ENCODE measurements around the gene XYLT1.

The XYLT1 gene

GRCh38 chr16:17519101-17519955 is 48.6 kb upstream of the XYLT1 start:
- CTCF ChIA-PET = no interaction called here
- no peaks in the 10 kb centered on the region for H3K9me3 ChIP-seq (ENCODE audit: control insufficient read depth, insufficient read depth, low read depth, low read length)
- no peaks in the 10 kb centered on the region for H3K36me3 ChIP-seq (ENCODE audit: control insufficient read depth in 2 of 2, insufficient read depth in 1 of 2, low read length in 2 of 2)
- POLR2A ChIA-PET = no interaction called here
- TF ChIP-seq ZNF558 (tag by site-specific recombination; IDR thresholded peaks at IDR 0.05) = no peak
- H3K27ac ChIP-seq (ENCODE audit: extremely low read depth, low read depth, low read length) = no peak overlapping the region
- no peaks in the 10 kb centered on the region for H3K4me1 ChIP-seq (ENCODE audit: control insufficient read depth, insufficient read depth, low read length)
- no peak overlapping the region for H3K4me3 ChIP-seq (ENCODE audit: low read depth, low read length)

GRCh38 chr16:17518441-17518840 is 47.7 kb upstream of the XYLT1 start:
- no peaks in the 10 kb centered on the region for H3K36me3 ChIP-seq (ENCODE audit: control insufficient read depth in 2 of 2, insufficient read depth in 1 of 2, low read length in 2 of 2)
- TF ChIP-seq ZNF280C (tag by site-specific recombination; IDR thresholded peaks at IDR 0.05) = no peak
- H3K4me1 ChIP-seq (ENCODE audit: control insufficient read depth, insufficient read depth, low read length) = no peaks in the 10 kb centered on the region
- H3K9me3 ChIP-seq (ENCODE audit: control insufficient read depth, insufficient read depth, low read depth, low read length) = no peaks in the 10 kb centered on the region
- POLR2A ChIA-PET = no interaction called here
- no peak overlapping the region for H3K27ac ChIP-seq (ENCODE audit: extremely low read depth, low read depth, low read length)
- H3K4me3 ChIP-seq (ENCODE audit: low read depth, low read length) = no peak overlapping the region
- CTCF ChIA-PET = no interaction called here

DNA sequence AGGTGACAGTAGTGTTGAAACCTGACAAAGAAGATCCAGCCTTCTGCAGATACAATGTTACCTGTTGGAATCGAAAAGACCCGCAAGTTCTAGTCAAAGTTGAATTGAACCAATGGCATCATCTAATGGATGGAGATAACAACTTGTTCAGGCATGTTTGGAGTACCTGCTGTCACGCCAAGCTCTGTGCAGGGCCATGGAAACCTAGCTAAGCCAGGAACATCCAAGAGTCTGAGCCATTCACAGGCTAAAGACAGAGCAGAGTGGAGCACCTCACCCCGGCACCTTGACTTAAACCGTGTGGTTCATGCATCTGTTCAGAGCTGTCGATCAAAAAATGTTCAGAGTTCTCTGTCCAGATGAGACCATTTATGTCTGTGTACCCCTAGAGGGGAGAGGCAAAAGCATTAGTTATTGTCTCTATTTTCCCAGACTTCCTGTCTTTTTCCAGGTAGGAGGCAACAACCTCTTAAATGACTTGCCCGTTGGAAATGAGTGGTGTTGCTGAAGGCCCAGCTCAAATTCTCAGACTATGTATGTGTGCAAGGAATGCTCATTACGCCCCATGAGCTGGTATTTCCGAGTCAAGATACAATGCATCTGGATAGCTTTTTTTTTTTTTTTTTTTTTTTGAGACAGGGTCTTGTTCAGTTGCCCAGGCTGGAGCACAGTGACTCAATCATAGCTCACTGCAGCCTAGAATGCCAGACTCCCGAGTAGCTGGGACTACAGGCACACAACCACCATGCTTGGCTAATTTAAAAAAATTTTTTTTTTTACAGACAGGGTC is 44.9 kb upstream of the XYLT1 start:
- Histone ChIP-seq H3K4me3 (ENCODE audit: low read depth, low read length) (no peak overlapping the region), H3K4me1 (ENCODE audit: control insufficient read depth, insufficient read depth, low read length) (no peaks in the 10 kb centered on the region), H3K9me3 (ENCODE audit: control insufficient read depth, insufficient read depth, low read depth, low read length) (no peaks in the 10 kb centered on the region), H3K27ac (ENCODE audit: extremely low read depth, low read depth, low read length) (no peak overlapping the region), H3K36me3 (ENCODE audit: control insufficient read depth in 2 of 2, insufficient read depth in 1 of 2, low read length in 2 of 2) (no peaks in the 10 kb centered on the region)
- ChIA-PET CTCF (no interaction called here), POLR2A (interaction anchor here (0.6 kb wide), 1 partner anchor 12 kb away, joined by 6 read pairs; no protein-coding TSS in a partner anchor)
- TF ChIP-seq ZNF561 (tag by site-specific recombination; IDR thresholded peaks at IDR 0.05; ENCODE audit: borderline replicate concordance) = no peak
- no peak for TF ChIP-seq ZBTB20 (tag by site-specific recombination; IDR thresholded peaks at IDR 0.05)
- no peak for TF ChIP-seq ZNF544 (tag by site-specific recombination; IDR thresholded peaks at IDR 0.05)
- no peak for TF ChIP-seq ZNF350 (tag by site-specific recombination; IDR thresholded peaks at IDR 0.05)
- TF ChIP-seq, protein P1, sequence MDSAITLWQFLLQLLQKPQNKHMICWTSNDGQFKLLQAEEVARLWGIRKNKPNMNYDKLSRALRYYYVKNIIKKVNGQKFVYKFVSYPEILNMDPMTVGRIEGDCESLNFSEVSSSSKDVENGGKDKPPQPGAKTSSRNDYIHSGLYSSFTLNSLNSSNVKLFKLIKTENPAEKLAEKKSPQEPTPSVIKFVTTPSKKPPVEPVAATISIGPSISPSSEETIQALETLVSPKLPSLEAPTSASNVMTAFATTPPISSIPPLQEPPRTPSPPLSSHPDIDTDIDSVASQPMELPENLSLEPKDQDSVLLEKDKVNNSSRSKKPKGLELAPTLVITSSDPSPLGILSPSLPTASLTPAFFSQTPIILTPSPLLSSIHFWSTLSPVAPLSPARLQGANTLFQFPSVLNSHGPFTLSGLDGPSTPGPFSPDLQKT (IDR thresholded peaks at IDR 0.05; ENCODE audit: borderline replicate concordance, low read depth, low read length) = no peak
- TF ChIP-seq HOXC10 (CRISPR knock-in tag; IDR thresholded peaks at IDR 0.05) = no peak
- no peak for TF ChIP-seq ZNF623 (tag by site-specific recombination; IDR thresholded peaks at IDR 0.05)
- TF ChIP-seq ZSCAN16 (tag by site-specific recombination; IDR thresholded peaks at IDR 0.05) = no peak
- no peak for TF ChIP-seq ZNF510 (tag by site-specific recombination; IDR thresholded peaks at IDR 0.05; ENCODE audit: insufficient replicate concordance)
- TF ChIP-seq ZNF660 (tag by site-specific recombination; IDR thresholded peaks at IDR 0.05) = no peak
- TF ChIP-seq PRDM10 (tag by site-specific recombination; IDR thresholded peaks at IDR 0.05) = no peak
- no peak for TF ChIP-seq EGR2 (tag by site-specific recombination; IDR thresholded peaks at IDR 0.05; ENCODE audit: low read depth)
- TF ChIP-seq, protein P2, sequence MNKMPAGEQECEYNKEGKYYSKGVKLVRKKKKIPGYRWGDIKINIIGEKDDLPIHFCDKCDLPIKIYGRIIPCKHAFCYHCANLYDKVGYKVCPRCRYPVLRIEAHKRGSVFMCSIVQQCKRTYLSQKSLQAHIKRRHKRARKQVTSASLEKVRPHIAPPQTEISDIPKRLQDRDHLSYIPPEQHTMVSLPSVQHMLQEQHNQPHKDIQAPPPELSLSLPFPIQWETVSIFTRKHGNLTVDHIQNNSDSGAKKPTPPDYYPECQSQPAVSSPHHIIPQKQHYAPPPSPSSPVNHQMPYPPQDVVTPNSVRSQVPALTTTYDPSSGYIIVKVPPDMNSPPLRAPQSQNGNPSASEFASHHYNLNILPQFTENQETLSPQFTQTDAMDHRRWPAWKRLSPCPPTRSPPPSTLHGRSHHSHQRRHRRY (tag by site-specific recombination; IDR thresholded peaks at IDR 0.05) = no peak
- no peak for TF ChIP-seq IKZF3 (tag by site-specific recombination; IDR thresholded peaks at IDR 0.05)
- TF ChIP-seq ZNF398 (tag by site-specific recombination; IDR thresholded peaks at IDR 0.05) = no peak

All from HEK293 (cell line).